Adipocyte (in vitro differentiated cells): ENCODE measurements around the gene GNB1L.

Experiments
- DNase-seq: peaks from one replicate; pipeline ENCODE4 v3.0.0-alpha.2; 2015; ENCODE audit warnings: low read depth
- H3K27me3 ChIP-seq: replicated peaks from 2 replicates; pipeline ENCODE4 v1.7.0; 2013; ENCODE audit warnings: mild to moderate bottlenecking, low read length, moderate library complexity; ENCODE audit not compliant: control insufficient read depth, insufficient read depth
- H3K36me3 ChIP-seq: 2 replicates; pipeline ENCODE4 v1.7.0; 2013; ENCODE audit warnings: low read length, mild to moderate bottlenecking, moderate library complexity; ENCODE audit not compliant: control insufficient read depth, insufficient read depth, severe bottlenecking
- H3K4me1 ChIP-seq: 2 replicates; pipeline ENCODE4 v1.7.0; 2013; ENCODE audit warnings: mild to moderate bottlenecking, low read length, moderate library complexity; ENCODE audit not compliant: control insufficient read depth, insufficient read depth
- H3K4me3 ChIP-seq: 2 replicates; pipeline ENCODE4 v1.7.0; 2013; ENCODE audit warnings: mild to moderate bottlenecking, low read length, moderate library complexity
- H3K9ac ChIP-seq: 2 replicates; pipeline ENCODE4 v1.7.0; 2013; ENCODE audit warnings: mild to moderate bottlenecking, low read length, moderate library complexity
- H3K9me3 ChIP-seq: 2 replicates; pipeline ENCODE4 v1.7.0; 2013; ENCODE audit warnings: mild to moderate bottlenecking, low read length, moderate library complexity; ENCODE audit not compliant: control insufficient read depth

Gene GNB1L

GRCh38 chr22:19760951-19761724 is 93.5 kb downstream of the GNB1L start:
- Histone ChIP-seq H3K4me3 (peak overlapping the region; percentile 47), H3K4me1 (peaks cover 3% of the 10 kb centered on the region), H3K9ac (peak overlapping the region; percentile 45), H3K27me3 (peaks cover 31% of the 10 kb centered on the region), H3K9me3 (no peaks in the 10 kb centered on the region), H3K36me3 (no peaks in the 10 kb centered on the region)
- DNase-seq: peak; percentile 50

GRCh38 chr22:19760058-19760950 is 94.4 kb downstream of the GNB1L start, which contains the start of gene TBX1:
Gene TBX1, plus strand, starts transcription at chr22:19760778. Its CDS starts 66 bp downstream, at chr22:19760844.
- Histone ChIP-seq H3K36me3 (no peaks in the 10 kb centered on the region), H3K4me3 (peak within 1 kb of the TSS; percentile 47), H3K27me3 (peaks cover 34% of the 10 kb centered on the region), H3K9me3 (no peaks in the 10 kb centered on the region), H3K9ac (peak within 1 kb of the TSS; percentile 45), H3K4me1 (peaks cover 3% of the 10 kb centered on the region)
- peak; percentile 47 for DNase-seq

- no peak overlapping the region for H3K4me3 ChIP-seq
- peaks cover 38% of the 10 kb centered on the region for H3K27me3 ChIP-seq
- H3K36me3 ChIP-seq: no peaks in the 10 kb centered on the region
- H3K4me1 ChIP-seq: peaks cover 3% of the 10 kb centered on the region
- no peak for DNase-seq
- H3K9ac ChIP-seq: no peak overlapping the region
- no peaks in the 10 kb centered on the region for H3K9me3 ChIP-seq
Observed at GRCh38 chr22:19759427-19760057, 95.1 kb downstream of the GNB1L start.

GRCh38 chr22:19758896-19759426 is 95.7 kb downstream of the GNB1L start:
- H3K27me3 ChIP-seq: peaks cover 40% of the 10 kb centered on the region
- H3K36me3 ChIP-seq: no peaks in the 10 kb centered on the region
- DNase-seq: no peak
- no peaks in the 10 kb centered on the region for H3K9me3 ChIP-seq
- no peak overlapping the region for H3K9ac ChIP-seq
- H3K4me1 ChIP-seq: peaks cover 3% of the 10 kb centered on the region
- H3K4me3 ChIP-seq: no peak overlapping the region

GRCh38 chr22:19757985-19758895 is 96.4 kb downstream of the GNB1L start:
- H3K9me3 ChIP-seq: no peaks in the 10 kb centered on the region
- H3K4me3 ChIP-seq: no peak overlapping the region
- peaks cover 3% of the 10 kb centered on the region for H3K4me1 ChIP-seq
- H3K9ac ChIP-seq: no peak overlapping the region
- no peak for DNase-seq
- peaks cover 41% of the 10 kb centered on the region for H3K27me3 ChIP-seq
- no peaks in the 10 kb centered on the region for H3K36me3 ChIP-seq

GRCh38 chr22:19757140-19757984 is 97.3 kb downstream of the GNB1L start:
- Histone ChIP-seq H3K4me1 (peaks cover 3% of the 10 kb centered on the region), H3K27me3 (peaks cover 38% of the 10 kb centered on the region), H3K36me3 (no peaks in the 10 kb centered on the region), H3K9me3 (no peaks in the 10 kb centered on the region), H3K4me3 (no peak overlapping the region), H3K9ac (no peak overlapping the region)
- no peak for DNase-seq

- H3K36me3 ChIP-seq: no peaks in the 10 kb centered on the region
- H3K9me3 ChIP-seq: no peaks in the 10 kb centered on the region
- peak; percentile 18 for DNase-seq
- H3K9ac ChIP-seq: no peak overlapping the region
- no peak overlapping the region for H3K4me3 ChIP-seq
- peaks cover 43% of the 10 kb centered on the region for H3K27me3 ChIP-seq
- H3K4me1 ChIP-seq: peaks cover 3% of the 10 kb centered on the region
Observed at GRCh38 chr22:19756288-19757128, 98.2 kb downstream of the GNB1L start.

- H3K9ac ChIP-seq: no peak overlapping the region
- H3K9me3 ChIP-seq: no peaks in the 10 kb centered on the region
- H3K36me3 ChIP-seq: no peaks in the 10 kb centered on the region
- no peak for DNase-seq
- H3K27me3 ChIP-seq: peaks cover 46% of the 10 kb centered on the region
- peaks cover 3% of the 10 kb centered on the region for H3K4me1 ChIP-seq
- no peak overlapping the region for H3K4me3 ChIP-seq
Observed at GRCh38 chr22:19755722-19756287, 98.9 kb downstream of the GNB1L start.

GRCh38 chr22:19755145-19755710 is 99.4 kb downstream of the GNB1L start:
- Histone ChIP-seq H3K9me3 (no peaks in the 10 kb centered on the region), H3K4me3 (no peak overlapping the region), H3K36me3 (no peaks in the 10 kb centered on the region), H3K9ac (no peak overlapping the region), H3K4me1 (peaks cover 3% of the 10 kb centered on the region), H3K27me3 (peaks cover 47% of the 10 kb centered on the region)
- DNase-seq: no peak
